GM18951 (cell line): ENCODE data around the gene HMCN2.

Experiments used
- POLR2A ChIP-seq: IDR thresholded peaks from 4 replicates; pipeline ENCODE4 v1.6.1; 2011; ENCODE audit warnings: mild to moderate bottlenecking; ENCODE audit not compliant: insufficient read length, insufficient read depth; ENCODE audit errors: extremely low read depth
- in situ Hi-C: fragments of 300-500 bp; cut with MboI; formaldehyde crosslinking; loops from one replicate; pipeline ENCODE4 v1.12.0; 2022; ENCODE audit warnings: low sequenced_read_pairs, mixed read lengths, inconsistent platforms; ENCODE audit not compliant: unreplicated experiment

The HMCN2 gene

GRCh38 chr9:130419521-130420035, 154.0 kb downstream of the HMCN2 start:
- TF ChIP-seq POLR2A, result no peak
- in situ Hi-C loops, result no loop called here

- in situ Hi-C loops, result no loop called here
Observed at GRCh38 chr9:130421154-130421801, 155.7 kb downstream of the HMCN2 start.

GRCh38 chr9:130421802-130422276, 156.3 kb downstream of the HMCN2 start:
- no peak for TF ChIP-seq POLR2A
- in situ Hi-C loops, result no loop called here

More at GRCh38 chr9:130421154-130421801, 155.7 kb downstream of the HMCN2 start:
- TF ChIP-seq POLR2A, result no peak

- no peak for TF ChIP-seq POLR2A
- in situ Hi-C loops, result no loop called here
Observed at GRCh38 chr9:130422546-130422945, 157.0 kb downstream of the HMCN2 start.

DNA sequence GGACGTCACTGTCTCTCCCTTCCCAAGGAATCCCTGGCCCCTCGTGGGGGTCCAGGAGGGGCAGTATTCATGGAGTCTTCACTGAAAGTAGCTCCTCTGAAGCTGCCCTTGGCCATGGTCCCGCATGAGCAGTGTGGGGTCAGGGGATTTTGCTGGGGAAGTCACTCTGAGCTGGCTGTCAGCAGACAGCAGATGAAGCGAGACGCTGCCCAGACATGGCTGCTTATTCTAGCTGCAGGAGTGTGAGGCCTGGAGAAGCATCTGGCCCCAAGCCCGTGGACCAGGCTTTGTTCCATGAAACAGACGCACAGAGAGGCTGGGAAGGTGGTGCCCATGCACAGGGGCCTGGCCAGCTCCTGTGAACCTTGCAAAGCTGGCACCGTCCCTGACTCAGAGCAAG, 157.7 kb downstream of the HMCN2 start:
- TF ChIP-seq POLR2A, result no peak
- in situ Hi-C loops, result no loop called here

DNA sequence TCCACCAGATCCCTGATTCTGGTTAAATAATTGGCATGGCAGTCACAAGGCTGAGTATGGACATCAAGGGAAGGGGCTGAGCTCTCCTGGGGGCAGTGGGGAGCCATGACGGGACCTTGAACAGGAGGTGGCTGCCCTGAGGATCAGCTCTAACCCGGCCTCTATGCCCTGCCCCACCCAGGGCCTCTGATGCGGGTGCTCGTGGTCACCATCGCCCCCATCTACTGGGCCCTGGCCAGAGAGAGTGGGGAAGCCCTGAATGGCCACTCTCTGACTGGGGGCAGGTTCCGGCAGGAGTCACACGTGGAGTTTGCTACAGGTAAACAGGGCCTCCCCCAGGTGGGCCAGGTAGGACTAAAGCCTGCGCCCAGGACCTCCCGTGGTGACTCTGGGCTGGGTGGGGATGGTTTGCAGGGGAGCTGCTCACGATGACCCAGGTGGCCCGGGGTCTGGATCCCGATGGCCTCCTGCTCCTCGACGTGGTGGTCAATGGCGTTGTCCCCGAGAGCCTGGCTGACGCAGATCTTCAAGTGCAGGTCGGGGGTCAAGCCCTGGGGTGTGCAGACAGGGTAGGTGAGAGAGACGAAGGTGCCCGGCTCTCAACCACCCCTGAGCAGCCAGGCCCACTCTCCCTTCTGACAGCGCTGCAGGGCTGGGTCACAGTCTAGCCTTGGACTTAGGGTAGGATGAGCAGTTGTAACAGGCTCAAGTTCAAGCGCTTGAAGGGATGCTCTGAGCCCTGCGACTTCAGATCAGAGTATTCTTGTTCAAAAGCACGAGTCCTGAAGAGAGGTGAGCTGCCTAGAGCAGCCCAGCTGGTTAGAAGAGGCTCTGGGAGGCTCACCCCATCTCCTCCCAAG, 159.3 kb downstream of the HMCN2 start:
- no peak for TF ChIP-seq POLR2A
- in situ Hi-C loops, result no loop called here

- in situ Hi-C loops, result no loop called here
Observed at GRCh38 chr9:130425741-130426466, 160.3 kb downstream of the HMCN2 start.

DNA sequence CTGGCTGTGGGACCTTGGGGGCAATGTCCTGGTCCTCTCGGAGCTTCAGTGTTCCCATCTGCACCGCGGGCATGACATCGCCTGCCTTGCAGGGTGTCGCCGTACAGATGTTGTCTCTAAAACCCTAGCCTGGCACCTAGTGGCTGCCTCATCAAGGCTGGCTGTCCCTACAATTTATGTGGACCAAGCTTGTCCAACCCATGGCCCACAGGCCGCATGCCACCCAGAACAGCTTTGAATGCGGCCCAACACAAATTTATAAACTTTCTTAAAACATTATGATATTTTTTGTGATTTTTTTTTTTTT, 160.9 kb downstream of the HMCN2 start:
- in situ Hi-C loops, result no loop called here
- TF ChIP-seq POLR2A, result no peak

More at GRCh38 chr9:130425741-130426466, 160.3 kb downstream of the HMCN2 start:
- TF ChIP-seq POLR2A, result no peak

- in situ Hi-C loops, result no loop called here
- no peak for TF ChIP-seq POLR2A
Observed at GRCh38 chr9:130426883-130427282, 161.3 kb downstream of the HMCN2 start.

GRCh38 chr9:130427326-130427725, 161.8 kb downstream of the HMCN2 start:
- TF ChIP-seq POLR2A, result no peak
- in situ Hi-C loops, result no loop called here

- in situ Hi-C loops, result no loop called here
- no peak for TF ChIP-seq POLR2A
Observed at GRCh38 chr9:130428086-130428665, 162.6 kb downstream of the HMCN2 start.

DNA sequence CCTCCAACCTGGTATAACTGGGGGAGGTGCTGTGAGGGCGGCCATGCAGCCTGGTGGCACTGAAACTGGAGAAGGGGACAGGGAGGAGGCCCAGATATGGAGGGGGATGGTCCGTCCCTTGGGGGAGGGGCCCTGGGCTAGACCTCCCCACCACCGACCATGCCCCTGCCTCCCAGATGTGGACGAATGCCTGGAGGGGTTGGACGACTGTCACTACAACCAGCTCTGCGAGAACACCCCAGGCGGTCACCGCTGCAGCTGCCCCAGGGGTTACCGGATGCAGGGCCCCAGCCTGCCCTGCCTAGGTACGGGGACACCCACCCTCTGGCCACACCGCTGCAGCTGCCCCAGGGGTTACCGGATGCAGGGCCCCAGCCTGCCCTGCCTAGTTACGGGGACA, 163.8 kb downstream of the HMCN2 start:
- TF ChIP-seq POLR2A, result no peak
- in situ Hi-C loops, result no loop called here

DNA sequence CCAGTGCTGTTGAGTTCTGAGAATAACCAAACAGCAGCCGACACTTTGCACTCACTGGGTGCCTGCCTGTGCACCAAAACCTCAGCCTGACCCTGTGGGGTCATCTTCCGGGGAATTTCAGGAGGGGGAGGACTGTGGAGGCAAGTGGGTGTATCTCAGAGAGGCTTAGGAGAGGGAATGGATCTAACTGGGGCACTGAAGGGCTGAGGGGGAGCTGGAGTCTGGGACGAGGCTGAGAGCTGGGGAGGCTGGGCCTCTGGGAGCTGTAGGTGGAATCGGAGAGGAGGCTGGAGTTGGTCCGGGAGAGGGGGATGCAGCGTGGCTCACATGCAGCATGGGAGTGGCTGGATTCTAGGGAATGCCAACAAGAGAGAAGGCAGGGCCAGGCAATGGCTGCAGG, 164.3 kb downstream of the HMCN2 start:
- in situ Hi-C loops, result no loop called here
- no peak for TF ChIP-seq POLR2A
